Gastrocnemius medialis (tissue), 4 donors: Measurements from ENCODE around the gene DNASE1L1.

Source experiments
- POLR2A ChIP-seq, 2 donors: fragments of 450-650 bp; IDR thresholded peaks; one replicate each; pipeline ENCODE4 v1.6.1; 2017; ENCODE audit warnings: antibody characterized with exemption in 2 of 2, mild to moderate bottlenecking in 2 of 2, moderate library complexity in 2 of 2
- TF ChIP-seq, protein P1 (sequence below), 5 experiments: fragments of 450-650 bp in 3 of 5; fragments of 200-600 bp in 2 of 5; sonication (generic) in 2 of 5; IDR thresholded peaks in 4 of 5; conservative IDR thresholded peaks in 1 of 5; 1 replicate in 4 of 5; 2 replicates in 1 of 5; pipeline ENCODE4 v1.5.1; 2016 to 2019; ENCODE audit warnings: antibody characterized with exemption in 5 of 5, mild to moderate bottlenecking in 3 of 5, moderate library complexity in 3 of 5

DNA sequence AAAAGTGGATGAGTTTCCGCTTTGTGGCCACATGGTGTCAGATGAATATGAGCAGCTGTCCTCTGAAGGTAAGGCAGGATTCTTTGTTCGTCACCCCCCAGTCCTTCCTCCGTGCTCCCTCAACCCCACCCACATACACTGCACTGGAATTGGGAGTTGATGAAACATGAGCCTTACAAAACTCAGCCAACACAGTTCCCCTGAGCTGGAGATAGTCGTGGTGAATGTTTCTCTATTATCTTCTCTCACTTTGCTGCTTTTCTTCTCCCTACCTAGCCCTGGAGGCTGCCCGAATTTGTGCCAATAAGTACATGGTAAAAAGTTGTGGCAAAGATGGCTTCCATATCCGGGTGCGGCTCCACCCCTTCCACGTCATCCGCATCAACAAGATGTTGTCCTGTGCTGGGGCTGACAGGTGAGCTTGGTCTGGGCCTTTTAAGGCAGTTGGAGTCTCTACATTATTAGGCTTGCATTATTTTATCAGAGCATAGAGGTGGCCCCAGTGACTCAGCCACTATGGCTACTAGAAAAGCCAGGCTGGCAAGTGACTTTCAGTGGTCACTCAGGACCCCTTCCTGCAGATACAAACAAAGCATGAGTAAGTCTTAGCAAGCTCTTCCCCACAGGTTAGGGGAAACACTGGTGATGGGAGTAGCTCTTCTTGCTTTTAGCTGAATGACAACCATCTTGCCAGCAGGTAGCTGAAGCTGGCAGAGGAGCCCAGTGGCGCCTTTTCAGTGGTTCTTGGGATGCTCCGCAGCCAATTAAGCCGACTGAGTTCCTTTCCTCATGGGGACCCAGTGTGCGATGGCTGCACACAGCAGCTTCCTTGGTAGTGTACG, 9.3 kb downstream of the DNASE1L1 start:
- TF ChIP-seq POLR2A (IDR thresholded peaks at IDR 0.05), result no peak
- TF ChIP-seq, protein P1, sequence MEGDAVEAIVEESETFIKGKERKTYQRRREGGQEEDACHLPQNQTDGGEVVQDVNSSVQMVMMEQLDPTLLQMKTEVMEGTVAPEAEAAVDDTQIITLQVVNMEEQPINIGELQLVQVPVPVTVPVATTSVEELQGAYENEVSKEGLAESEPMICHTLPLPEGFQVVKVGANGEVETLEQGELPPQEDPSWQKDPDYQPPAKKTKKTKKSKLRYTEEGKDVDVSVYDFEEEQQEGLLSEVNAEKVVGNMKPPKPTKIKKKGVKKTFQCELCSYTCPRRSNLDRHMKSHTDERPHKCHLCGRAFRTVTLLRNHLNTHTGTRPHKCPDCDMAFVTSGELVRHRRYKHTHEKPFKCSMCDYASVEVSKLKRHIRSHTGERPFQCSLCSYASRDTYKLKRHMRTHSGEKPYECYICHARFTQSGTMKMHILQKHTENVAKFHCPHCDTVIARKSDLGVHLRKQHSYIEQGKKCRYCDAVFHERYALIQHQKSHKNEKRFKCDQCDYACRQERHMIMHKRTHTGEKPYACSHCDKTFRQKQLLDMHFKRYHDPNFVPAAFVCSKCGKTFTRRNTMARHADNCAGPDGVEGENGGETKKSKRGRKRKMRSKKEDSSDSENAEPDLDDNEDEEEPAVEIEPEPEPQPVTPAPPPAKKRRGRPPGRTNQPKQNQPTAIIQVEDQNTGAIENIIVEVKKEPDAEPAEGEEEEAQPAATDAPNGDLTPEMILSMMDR (IDR thresholded peaks at IDR 0.05 in 4 of 5, conservative IDR thresholded peaks at IDR 0.05 in 1 of 5), result no peak
